Stimulated activated CD4-positive, alpha-beta T cell treated with anti-CD3 and anti-CD28 coated beads, Interleukin-15, amount 100 ng/mL, for 1 hour (primary cell): ENCODE results near the gene TOMM34.

ENCODE experiments used
- DNase-seq, 2 donors: peaks; one replicate each; pipeline ENCODE4 v3.0.0-alpha.2; 2020; ENCODE audit warnings: low read depth in 1 of 2, low spot score in 1 of 2

The TOMM34 gene

GRCh38 chr20:44896583-44896982 lies 63.6 kb downstream of the TOMM34 start:
- no peak for DNase-seq

GRCh38 chr20:44894959-44895358 lies 65.2 kb downstream of the TOMM34 start:
- no peak for DNase-seq
